Superior temporal gyrus (tissue), 1 donor: ENCODE results near the gene ZNF652.
"Not testable (repeated sequence)": the region's sequence is repeated elsewhere in the genome, so short reads cannot be mapped to it uniquely, and the experiment has no call there.

Experiments
- DNase-seq: peaks from one replicate; pipeline ENCODE4 v3.0.0-alpha.2; 2016; ENCODE audit errors: extremely low spot score

Gene ZNF652

GRCh38 chr17:49386373-49386772, 24.3 kb upstream of the ZNF652 start:
- DNase-seq = no peak

DNA sequence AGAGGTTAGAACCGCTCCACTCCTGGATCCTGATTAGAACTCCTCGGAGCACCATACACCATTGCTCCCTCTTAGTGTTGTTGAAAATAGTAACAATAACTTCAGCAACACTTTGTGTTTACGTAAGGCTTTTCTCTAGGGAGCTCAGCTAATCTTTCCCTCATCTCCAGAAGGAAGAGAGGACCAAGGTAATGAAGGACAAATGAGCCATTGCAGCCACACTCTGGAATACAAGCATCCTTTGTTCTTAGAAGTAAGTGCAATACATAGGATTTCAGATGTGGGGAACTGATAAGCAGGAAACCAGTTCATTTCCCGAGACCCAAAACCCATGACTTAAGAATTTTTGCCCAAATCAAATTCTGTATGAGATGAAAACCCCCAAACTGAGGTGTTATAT, 22.9 kb upstream of the ZNF652 start:
- no peak for DNase-seq

GRCh38 chr17:49383060-49383459, 21.0 kb upstream of the ZNF652 start:
- DNase-seq = no peak

GRCh38 chr17:49382556-49382955, 20.5 kb upstream of the ZNF652 start:
- DNase-seq = no peak

GRCh38 chr17:49381793-49382192, 19.7 kb upstream of the ZNF652 start:
- no peak for DNase-seq

- no peak for DNase-seq
Observed at GRCh38 chr17:49381033-49381432, 19.0 kb upstream of the ZNF652 start.

GRCh38 chr17:49379926-49380325, 17.9 kb upstream of the ZNF652 start:
- no peak for DNase-seq

- DNase-seq = no peak
Observed at GRCh38 chr17:49378311-49378710, 16.3 kb upstream of the ZNF652 start.

- DNase-seq = no peak
Observed at GRCh38 chr17:49375544-49375943, 13.5 kb upstream of the ZNF652 start.

GRCh38 chr17:49373115-49373514, 11.1 kb upstream of the ZNF652 start:
- DNase-seq = no peak

DNA sequence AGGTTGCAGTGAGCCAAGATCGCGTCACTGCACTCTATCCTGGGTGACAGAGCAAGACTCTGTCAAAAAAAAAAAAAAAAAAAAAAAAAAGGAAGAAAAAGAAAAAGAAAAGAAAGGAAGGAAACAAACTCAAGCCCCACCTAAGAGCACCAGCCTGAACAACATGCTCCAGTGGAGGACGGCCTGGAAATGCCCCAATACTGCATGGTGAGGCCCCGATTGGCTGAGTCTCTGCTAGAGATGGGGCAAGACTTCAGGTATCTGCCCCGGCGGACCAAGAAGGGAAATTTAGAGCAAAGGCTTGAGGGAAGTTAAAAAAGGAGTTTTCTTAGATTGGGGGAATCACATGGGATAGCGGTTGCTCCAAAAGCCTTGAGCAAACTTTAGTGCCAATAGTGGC, 10.4 kb upstream of the ZNF652 start:
- DNase-seq = no peak

- no peak for DNase-seq
Observed at GRCh38 chr17:49370971-49371834, 9.2 kb upstream of the ZNF652 start.

- no peak for DNase-seq
Observed at GRCh38 chr17:49369760-49370159, 7.7 kb upstream of the ZNF652 start.

DNA sequence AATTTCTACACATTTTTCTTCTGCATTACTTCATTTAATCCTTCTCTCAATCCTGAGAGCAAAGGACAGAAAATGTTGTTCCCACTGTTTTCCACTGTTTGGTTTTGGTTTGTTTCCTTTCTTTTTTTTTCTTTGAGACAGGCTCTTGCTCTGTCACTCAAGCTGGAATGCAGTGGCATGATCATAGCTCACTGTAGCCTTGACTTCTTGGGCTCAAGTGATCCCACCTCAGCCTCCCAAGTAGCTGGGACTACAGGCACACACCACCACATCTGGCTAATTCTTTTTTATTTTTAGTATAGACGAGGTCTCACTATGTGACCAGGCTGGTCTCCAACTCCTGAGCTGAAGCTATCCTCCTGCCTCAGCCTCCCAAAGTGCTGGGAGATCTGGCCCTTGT, 7.0 kb upstream of the ZNF652 start:
- DNase-seq = no peak

DNA sequence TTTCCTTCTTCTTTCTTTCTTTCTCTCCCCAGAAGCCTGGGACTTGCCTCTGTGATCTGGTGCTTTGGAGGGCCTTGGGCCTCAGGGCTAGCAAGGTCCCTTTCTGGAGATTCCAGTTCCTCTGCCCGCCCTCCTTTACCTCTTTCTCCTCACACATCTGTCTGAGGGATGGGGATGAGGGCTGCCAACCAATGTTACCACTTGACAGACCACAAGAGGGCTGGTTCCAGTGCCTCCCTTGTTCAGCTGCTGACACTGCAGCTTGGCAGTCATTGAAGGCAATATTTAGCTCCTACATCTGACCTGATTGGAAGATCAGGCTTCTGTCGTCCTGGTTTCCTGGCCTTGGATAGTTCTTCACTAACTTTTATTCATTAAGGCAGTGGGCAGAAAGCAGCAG, 3.6 kb upstream of the ZNF652 start:
- peak; percentile 79 for DNase-seq

DNA sequence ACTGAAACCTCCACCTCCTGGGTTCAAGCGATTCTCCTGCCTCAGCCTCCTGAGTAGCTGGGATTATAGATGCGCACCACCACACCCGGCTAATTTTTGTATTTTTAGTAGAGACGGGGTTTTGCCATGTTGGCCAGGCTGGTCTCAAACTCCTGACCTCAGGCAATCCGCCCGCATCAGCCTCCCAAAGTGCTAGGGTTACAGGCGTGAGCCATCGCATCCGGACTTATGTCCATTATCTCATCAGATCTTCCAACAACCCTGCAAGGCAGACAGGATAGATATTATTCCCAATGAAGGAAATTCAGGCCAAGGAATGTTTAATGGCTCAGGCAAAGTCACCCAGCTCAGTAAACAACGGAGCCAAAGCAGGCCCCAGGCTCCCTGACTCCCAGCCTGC, 3.1 kb upstream of the ZNF652 start:
- DNase-seq = not testable (repeated sequence)

DNA sequence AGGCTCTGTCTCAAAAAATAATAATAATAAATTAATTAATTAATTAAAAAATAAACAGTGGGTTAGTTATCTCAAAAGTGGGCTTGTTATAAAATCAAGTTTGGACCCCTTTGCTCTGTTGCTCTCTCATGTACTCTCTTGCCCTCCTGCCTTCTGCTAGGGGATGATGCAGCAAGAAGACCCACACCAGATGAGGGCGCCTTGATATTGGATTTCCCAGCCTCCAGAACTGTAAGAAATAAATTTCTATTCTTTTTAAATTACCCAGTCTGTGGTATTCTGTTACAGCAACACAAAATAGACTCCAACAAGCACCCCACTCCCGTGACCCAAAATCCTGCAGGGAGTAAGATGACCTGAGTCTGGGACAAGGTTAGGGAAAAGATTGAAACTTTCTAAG, 2.1 kb upstream of the ZNF652 start:
- DNase-seq = no peak

- DNase-seq = no peak
Observed at GRCh38 chr17:49363251-49363650, 1.2 kb upstream of the ZNF652 start.

GRCh38 chr17:49362723-49363117, 670 bp upstream of the ZNF652 start:
- peak; percentile 24 for DNase-seq

DNA sequence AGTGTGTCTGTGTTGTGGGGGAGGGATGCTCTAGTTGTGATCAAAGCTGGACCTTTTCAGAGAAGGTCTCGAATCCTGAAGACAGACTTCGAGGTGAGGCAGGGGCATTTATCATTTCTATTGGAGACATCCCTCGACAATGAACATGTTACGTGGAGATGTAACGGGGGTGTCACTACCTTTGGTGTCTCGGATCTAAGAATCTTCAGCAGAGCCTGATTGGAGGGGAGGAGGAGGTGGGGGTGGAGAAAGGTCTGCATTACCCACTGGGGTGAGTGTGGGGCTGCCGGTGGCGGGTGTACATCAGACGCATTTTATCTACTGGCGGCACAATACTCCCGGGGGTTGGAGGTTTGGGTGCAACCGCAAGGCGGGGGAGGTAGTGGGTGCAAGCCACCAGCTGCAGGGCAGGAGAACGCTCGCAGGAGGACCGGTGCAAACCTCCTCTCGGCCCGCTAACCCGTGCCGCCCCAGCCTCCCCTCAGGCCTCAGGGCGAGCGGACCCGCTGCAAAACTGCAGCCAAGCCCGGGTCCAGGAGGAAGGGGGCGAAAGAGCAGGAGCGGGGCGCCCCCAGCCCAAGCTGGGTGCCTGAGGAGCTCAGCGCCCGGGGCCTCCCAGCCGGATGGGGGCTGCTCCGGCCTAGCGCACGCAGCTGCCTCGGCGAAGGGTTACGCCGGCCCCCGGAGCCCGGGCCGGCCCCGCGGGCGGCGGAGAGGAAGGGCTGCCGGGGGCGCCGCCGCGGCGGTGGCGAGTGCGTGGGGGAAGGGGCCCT, 735 bp downstream of the ZNF652 start:
- DNase-seq = no peak

GRCh38 chr17:49360796-49361128, 1.3 kb downstream of the ZNF652 start:
- peak; percentile 71 for DNase-seq

- peak; percentile 26 for DNase-seq
Observed at GRCh38 chr17:49359990-49360795, 1.9 kb downstream of the ZNF652 start.
